ENCODE data around the gene RB1. TPM values are rescaled to one million over a fixed set of nuclear protein-coding genes. Genes with fewer than 3 reads are reported as not detected.

The RB1 gene
- total and polyA plus RNA-seq, 2 donors (not counting 1 experiment from before 2014, with no cell fraction given): 24.0 to 70.4 TPM

- Histone ChIP-seq H3K27ac (ENCODE audit: low read length in 2 of 2) (no peak overlapping the region), H3K4me2 (replicated peaks; ENCODE audit: low read depth, low read length, poor library complexity, severe bottlenecking) (no peak overlapping the region), H3K4me3 (ENCODE audit: control extremely low read depth in 1 of 5, extremely low read depth in 1 of 5, insufficient read depth in 1 of 5, low read depth in 2 of 5, low read length in 4 of 5) (no peak overlapping the region), H3K27me3 (replicated peaks in 1 of 4; ENCODE audit: control extremely low read depth in 1 of 4, control insufficient read depth in 3 of 4, insufficient read depth in 4 of 4, low read length in 3 of 4) (no peaks in the 10 kb centered on the region), H2AFZ (ENCODE audit: insufficient read depth, low read depth, low read length, poor library complexity, severe bottlenecking) (no peak overlapping the region), H3K79me2 (ENCODE audit: control insufficient read depth, insufficient read depth, low read length) (peaks cover 46% of the 10 kb centered on the region), H3K9me3 (ENCODE audit: control extremely low read depth in 1 of 3, control insufficient read depth in 2 of 3, insufficient read depth in 1 of 3, low read length in 2 of 3) (no peaks in the 10 kb centered on the region), H3K4me1 (ENCODE audit: control insufficient read depth in 2 of 2, insufficient read depth in 2 of 2, low read length in 2 of 2) (no peaks in the 10 kb centered on the region), H4K20me1 (ENCODE audit: control insufficient read depth, insufficient read depth, low read length, poor library complexity, severe bottlenecking) (peaks cover 33% of the 10 kb centered on the region), H3K9ac (ENCODE audit: low read length) (no peak overlapping the region), H3K36me3 (replicated peaks in 1 of 2; ENCODE audit: control extremely low read depth in 1 of 2, control insufficient read depth in 1 of 2, extremely low read depth in 1 of 2, insufficient read depth in 2 of 2, low read length in 1 of 2) (peaks cover 15 to 63% of the 10 kb centered on the region in 2 experiments)
- WGBS (ENCODE audit: insufficient coverage): no CpG with 5 or more reads among the region's 1 CpG
- Mint-ChIP-seq H3K27ac (no peak overlapping the region), H3K27me3 (no peaks in the 10 kb centered on the region), H3K9me3 (ENCODE audit: insufficient read depth) (no peaks in the 10 kb centered on the region), H3K4me3 (no peak overlapping the region), H3K4me1 (peaks cover 10% of the 10 kb centered on the region)
- CTCF ChIA-PET: no interaction called here
- no peak for TF ChIP-seq EZH2 (IDR thresholded peaks at IDR 0.05; ENCODE audit: borderline replicate concordance, insufficient read depth, low read depth, low read length, poor library complexity, severe bottlenecking)
- TF ChIP-seq CTCF (IDR thresholded peaks at IDR 0.05): no peak
- DNase-seq (no peak), ATAC-seq (ENCODE audit: low read depth) (no peak)
- POLR2A ChIA-PET: no interaction called here
- intact Hi-C loops (cut with micrococcal nuclease): no loop called here
Measured at GRCh38 chr13:48255954-48256353, 47.6 kb upstream of the RB1 start.

GRCh38 chr13:48258002-48258401, 45.5 kb upstream of the RB1 start:
- no peak overlapping the region for H3K4me3 ChIP-seq (ENCODE audit: control extremely low read depth in 1 of 5, extremely low read depth in 1 of 5, insufficient read depth in 1 of 5, low read depth in 2 of 5, low read length in 4 of 5)
- ATAC-seq (ENCODE audit: low read depth) (no peak), DNase-seq (no peak)
- intact Hi-C loops (cut with micrococcal nuclease): no loop called here
- no peak overlapping the region for H3K4me3 Mint-ChIP-seq
- H3K4me1 Mint-ChIP-seq: peaks cover 8% of the 10 kb centered on the region
- peaks cover 27% of the 10 kb centered on the region for H3K79me2 ChIP-seq (ENCODE audit: control insufficient read depth, insufficient read depth, low read length)
- H4K20me1 ChIP-seq (ENCODE audit: control insufficient read depth, insufficient read depth, low read length, poor library complexity, severe bottlenecking): peaks cover 14% of the 10 kb centered on the region
- no peak overlapping the region for H3K9ac ChIP-seq (ENCODE audit: low read length)
- no peak overlapping the region for H3K27ac ChIP-seq (ENCODE audit: low read length in 2 of 2)
- CTCF ChIA-PET: no interaction called here
- POLR2A ChIA-PET: no interaction called here
- H3K4me2 ChIP-seq (replicated peaks; ENCODE audit: low read depth, low read length, poor library complexity, severe bottlenecking): no peak overlapping the region
- no peaks in the 10 kb centered on the region for H3K27me3 Mint-ChIP-seq
- H3K27me3 ChIP-seq (replicated peaks in 1 of 4; ENCODE audit: control extremely low read depth in 1 of 4, control insufficient read depth in 3 of 4, insufficient read depth in 4 of 4, low read length in 3 of 4): no peaks in the 10 kb centered on the region
- H3K36me3 ChIP-seq (replicated peaks in 1 of 2; ENCODE audit: control extremely low read depth in 1 of 2, control insufficient read depth in 1 of 2, extremely low read depth in 1 of 2, insufficient read depth in 2 of 2, low read length in 1 of 2): peaks cover 16 to 82% of the 10 kb centered on the region in 2 experiments
- H2AFZ ChIP-seq (ENCODE audit: insufficient read depth, low read depth, low read length, poor library complexity, severe bottlenecking): no peak overlapping the region
- H3K9me3 Mint-ChIP-seq (ENCODE audit: insufficient read depth): no peaks in the 10 kb centered on the region
- peaks cover 0 to 1% (median 0%) of the 10 kb centered on the region in 3 donors for H3K9me3 ChIP-seq (ENCODE audit: control extremely low read depth in 1 of 3, control insufficient read depth in 2 of 3, insufficient read depth in 1 of 3, low read length in 2 of 3)
- peaks cover 5 to 6% of the 10 kb centered on the region in 2 donors for H3K4me1 ChIP-seq (ENCODE audit: control insufficient read depth in 2 of 2, insufficient read depth in 2 of 2, low read length in 2 of 2)
- H3K27ac Mint-ChIP-seq: no peak overlapping the region
- no peak for TF ChIP-seq CTCF (IDR thresholded peaks at IDR 0.05)
- no peak for TF ChIP-seq EZH2 (IDR thresholded peaks at IDR 0.05; ENCODE audit: borderline replicate concordance, insufficient read depth, low read depth, low read length, poor library complexity, severe bottlenecking)

Measured in B cell (primary cell).